Nephron (organoid): ENCODE measurements around the gene MESP1.

Source experiments
- H3K27ac Mint-ChIP-seq, 3 experiments: 2 replicates each; pipeline ENCODE4 v1.8.0; 2020; ENCODE audit warnings: mixed read lengths in 3 of 3, mild to moderate bottlenecking in 2 of 3, moderate library complexity in 1 of 3
- H3K27me3 Mint-ChIP-seq: 2 replicates; pipeline ENCODE4 v1.8.0; 2021; ENCODE audit warnings: low read depth, mild to moderate bottlenecking, moderate library complexity, mixed read lengths
- H3K36me3 Mint-ChIP-seq: 2 replicates; pipeline ENCODE4 v1.8.0; 2020; ENCODE audit warnings: low read depth, mixed read lengths
- H3K4me1 Mint-ChIP-seq: 2 replicates; pipeline ENCODE4 v1.8.0; 2020; ENCODE audit warnings: mixed read lengths
- H3K4me3 Mint-ChIP-seq, 3 experiments: 2 replicates each; pipeline ENCODE4 v1.8.0; 2020; ENCODE audit warnings: mild to moderate bottlenecking in 3 of 3, mixed read lengths in 3 of 3, moderate library complexity in 2 of 3
- H3K9me3 Mint-ChIP-seq: 2 replicates; pipeline ENCODE4 v1.8.0; 2020; ENCODE audit warnings: mixed read lengths
- TF ChIP-seq, protein P1 (sequence below), 3 experiments: fragments of 200-600 bp; sonication (generic); IDR thresholded peaks; one replicate each; pipeline ENCODE4 v1.5.0; 2021; ENCODE audit warnings: antibody characterized with exemption in 3 of 3; ENCODE audit not compliant: unreplicated experiment in 3 of 3

The MESP1 gene

DNA sequence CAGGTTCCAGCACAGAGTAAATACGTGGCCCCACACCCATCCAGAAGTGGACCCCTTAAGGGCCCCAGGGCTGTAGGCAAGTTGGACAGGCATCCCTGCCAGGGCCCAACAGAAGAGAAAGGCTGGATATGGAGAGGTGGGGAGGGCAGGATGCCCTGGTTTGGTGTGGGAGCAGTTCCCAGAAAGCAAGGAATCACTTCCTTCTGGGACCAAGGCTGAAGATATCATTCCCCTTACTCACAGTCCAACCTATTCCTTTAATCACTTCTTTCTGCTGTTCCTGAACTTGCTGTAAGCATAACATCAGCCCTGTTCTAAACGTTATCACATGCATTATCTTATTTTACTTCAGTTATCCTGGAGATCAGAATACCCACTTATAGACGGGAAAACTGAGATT, 19.0 kb upstream of the MESP1 start:
- Mint-ChIP-seq H3K4me1 (no peaks in the 10 kb centered on the region), H3K9me3 (no peaks in the 10 kb centered on the region), H3K4me3 (no peak overlapping the region), H3K27ac (no peak overlapping the region), H3K27me3 (peaks cover 8% of the 10 kb centered on the region), H3K36me3 (no peaks in the 10 kb centered on the region)
- TF ChIP-seq, protein P1, sequence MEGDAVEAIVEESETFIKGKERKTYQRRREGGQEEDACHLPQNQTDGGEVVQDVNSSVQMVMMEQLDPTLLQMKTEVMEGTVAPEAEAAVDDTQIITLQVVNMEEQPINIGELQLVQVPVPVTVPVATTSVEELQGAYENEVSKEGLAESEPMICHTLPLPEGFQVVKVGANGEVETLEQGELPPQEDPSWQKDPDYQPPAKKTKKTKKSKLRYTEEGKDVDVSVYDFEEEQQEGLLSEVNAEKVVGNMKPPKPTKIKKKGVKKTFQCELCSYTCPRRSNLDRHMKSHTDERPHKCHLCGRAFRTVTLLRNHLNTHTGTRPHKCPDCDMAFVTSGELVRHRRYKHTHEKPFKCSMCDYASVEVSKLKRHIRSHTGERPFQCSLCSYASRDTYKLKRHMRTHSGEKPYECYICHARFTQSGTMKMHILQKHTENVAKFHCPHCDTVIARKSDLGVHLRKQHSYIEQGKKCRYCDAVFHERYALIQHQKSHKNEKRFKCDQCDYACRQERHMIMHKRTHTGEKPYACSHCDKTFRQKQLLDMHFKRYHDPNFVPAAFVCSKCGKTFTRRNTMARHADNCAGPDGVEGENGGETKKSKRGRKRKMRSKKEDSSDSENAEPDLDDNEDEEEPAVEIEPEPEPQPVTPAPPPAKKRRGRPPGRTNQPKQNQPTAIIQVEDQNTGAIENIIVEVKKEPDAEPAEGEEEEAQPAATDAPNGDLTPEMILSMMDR (IDR thresholded peaks at IDR 0.05; ENCODE audit: unreplicated experiment in 3 of 3): no peak

DNA sequence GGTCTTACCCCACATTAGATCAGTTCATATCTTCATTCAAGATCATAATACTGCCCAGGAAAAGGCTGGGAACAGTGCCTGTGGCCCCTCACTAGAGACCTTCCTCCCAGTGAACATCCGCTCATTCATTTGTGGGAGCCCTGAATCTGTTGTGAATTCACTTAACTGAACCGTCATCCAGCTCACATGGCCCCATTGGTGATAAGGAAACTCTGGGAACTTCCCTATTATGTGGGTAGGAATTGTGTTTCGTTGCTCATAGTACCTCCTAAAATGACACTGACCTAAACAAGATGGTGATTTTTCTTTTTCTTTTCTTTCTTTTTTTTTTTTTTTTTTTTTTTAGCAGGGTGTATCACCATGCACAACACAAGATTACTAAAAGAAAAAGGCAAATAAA, 18.3 kb upstream of the MESP1 start:
- no peaks in the 10 kb centered on the region for H3K36me3 Mint-ChIP-seq
- TF ChIP-seq, protein P1 (IDR thresholded peaks at IDR 0.05; ENCODE audit: unreplicated experiment in 3 of 3): no peak
- H3K27me3 Mint-ChIP-seq: peaks cover 8% of the 10 kb centered on the region
- no peaks in the 10 kb centered on the region for H3K4me1 Mint-ChIP-seq
- no peak overlapping the region for H3K4me3 Mint-ChIP-seq
- no peaks in the 10 kb centered on the region for H3K9me3 Mint-ChIP-seq
- no peak overlapping the region for H3K27ac Mint-ChIP-seq

DNA sequence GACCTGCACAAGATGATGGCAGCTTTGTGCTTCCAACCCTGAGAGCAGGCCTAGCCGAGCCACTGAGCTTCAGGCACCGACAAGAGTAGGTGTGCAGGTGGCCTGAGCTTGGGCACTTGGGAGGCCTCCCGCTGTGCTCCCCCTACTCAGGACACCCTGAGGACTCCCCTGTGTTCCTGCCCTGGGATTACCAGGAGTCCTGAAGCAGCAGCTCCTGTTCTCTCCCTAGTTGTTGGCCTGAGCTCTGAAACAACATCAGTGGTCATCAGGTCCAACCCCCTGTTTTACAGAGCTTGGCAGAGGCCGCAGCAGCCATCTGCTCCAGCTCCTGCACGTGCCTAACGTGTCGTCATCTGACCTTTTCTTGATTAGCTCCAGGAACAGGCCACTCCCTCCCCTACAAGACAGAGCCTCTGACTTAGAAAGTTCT, 17.0 kb upstream of the MESP1 start:
- Mint-ChIP-seq H3K27me3 (peaks cover 8% of the 10 kb centered on the region), H3K4me1 (no peaks in the 10 kb centered on the region), H3K4me3 (no peak overlapping the region), H3K27ac (no peak overlapping the region), H3K36me3 (no peaks in the 10 kb centered on the region), H3K9me3 (no peaks in the 10 kb centered on the region)
- TF ChIP-seq, protein P1 (IDR thresholded peaks at IDR 0.05; ENCODE audit: unreplicated experiment in 3 of 3): no peak

DNA sequence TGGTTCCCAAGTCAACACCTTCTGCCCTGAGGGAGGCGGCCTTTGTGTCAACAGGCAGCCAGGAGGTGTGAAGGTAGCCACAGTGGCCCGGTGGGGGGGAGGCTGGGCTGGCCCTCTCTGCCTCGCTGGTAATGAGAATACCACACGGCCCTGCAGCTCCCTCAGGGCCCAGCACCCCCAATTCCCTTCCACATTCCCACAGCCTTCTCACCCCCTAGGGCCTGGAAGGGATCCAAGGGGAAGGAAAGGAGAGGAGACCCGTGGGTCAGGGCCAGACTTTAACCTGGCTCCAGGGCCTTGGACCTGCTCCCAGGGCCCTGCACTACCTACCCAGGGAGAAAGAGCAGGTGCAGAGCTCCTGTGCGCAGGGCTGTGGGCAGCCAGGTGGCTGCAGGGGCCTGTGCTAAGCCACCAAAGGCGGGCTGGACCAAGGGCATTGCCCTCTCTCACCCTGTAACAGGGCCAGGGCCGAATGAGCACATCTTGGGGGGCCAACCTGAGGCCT, 16.4 kb upstream of the MESP1 start:
- Mint-ChIP-seq H3K4me3 (no peak overlapping the region), H3K4me1 (no peaks in the 10 kb centered on the region), H3K36me3 (no peaks in the 10 kb centered on the region), H3K27ac (no peak overlapping the region), H3K9me3 (no peaks in the 10 kb centered on the region), H3K27me3 (peaks cover 8% of the 10 kb centered on the region)
- TF ChIP-seq, protein P1 (IDR thresholded peaks at IDR 0.05; ENCODE audit: unreplicated experiment in 3 of 3): no peak

DNA sequence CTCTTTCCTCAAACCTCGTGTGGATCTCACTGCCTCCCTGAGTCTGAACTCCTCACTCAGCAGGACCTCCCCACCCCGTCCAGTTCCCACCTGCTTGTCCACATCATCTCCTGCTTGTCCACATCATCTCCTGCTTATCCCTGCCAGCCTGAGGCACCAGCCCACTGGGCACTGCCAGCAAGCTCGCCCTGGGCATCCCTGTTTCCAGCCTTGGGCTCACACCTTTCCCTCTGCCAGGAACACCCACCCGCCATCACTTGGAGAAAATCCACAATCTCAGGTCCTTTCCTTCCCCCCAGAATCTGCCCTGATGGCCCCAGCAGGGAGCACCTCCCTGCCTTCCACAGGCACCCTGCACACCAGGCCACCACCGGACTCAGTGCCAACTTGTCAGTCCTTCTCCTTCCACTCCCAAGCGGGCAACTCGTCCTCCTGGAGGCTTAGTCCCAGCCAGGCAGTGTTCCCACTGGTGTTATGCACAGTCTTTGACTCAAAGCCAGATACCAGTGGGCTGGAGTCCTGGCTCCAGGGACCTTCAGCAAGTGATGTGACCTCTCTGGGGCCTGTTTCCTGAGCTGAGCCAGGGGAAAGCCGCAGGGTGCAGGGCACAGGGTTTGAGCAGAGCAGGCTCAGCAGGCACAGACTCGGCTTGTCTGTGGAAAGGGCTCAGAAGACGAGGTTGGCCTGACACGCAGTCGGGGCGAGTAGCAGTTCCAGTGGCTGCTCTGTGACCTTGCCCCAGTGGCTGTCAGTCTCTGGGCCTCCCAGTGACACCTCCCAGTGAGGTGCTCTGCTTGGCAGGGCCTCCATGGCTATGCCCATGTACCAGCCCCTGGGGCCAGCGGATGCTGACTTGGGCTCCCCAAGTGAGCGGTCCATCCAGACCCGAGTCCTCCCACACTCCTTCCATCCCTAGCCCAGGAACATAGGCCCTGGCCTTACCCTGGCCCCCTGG, 15.6 kb upstream of the MESP1 start:
- Mint-ChIP-seq H3K36me3 (no peaks in the 10 kb centered on the region), H3K9me3 (no peaks in the 10 kb centered on the region), H3K27me3 (peaks cover 8% of the 10 kb centered on the region), H3K4me1 (no peaks in the 10 kb centered on the region), H3K27ac (no peak overlapping the region), H3K4me3 (no peak overlapping the region)
- TF ChIP-seq, protein P1 (IDR thresholded peaks at IDR 0.05; ENCODE audit: unreplicated experiment in 3 of 3): no peak
